HEK293T (cell line): ENCODE measurements around the gene CAB39L.

Source experiments
- CTCF ChIA-PET: fragments of 350-600 bp; formaldehyde crosslinking; extraction: SDS; loops from one replicate; lab custom pipeline; 2021; ENCODE audit warnings: antibody characterized with exemption, inconsistent platforms; lab: Yijun Ruan, JAX
- POLR2A ChIA-PET: fragments of 350-600 bp; formaldehyde crosslinking; extraction: SDS; loops from one replicate; lab custom pipeline; 2020; ENCODE audit warnings: antibody characterized with exemption, inconsistent platforms; lab: Yijun Ruan, JAX
- DNase-seq: peaks from one replicate; pipeline ENCODE4 v3.0.0; 2012; ENCODE audit warnings: mixed read lengths; ENCODE audit errors: extremely low spot score
- ARNT ChIP-seq: fragments of 450-650 bp; IDR thresholded peaks from 2 replicates; pipeline ENCODE4 v1.6.1; 2017; ENCODE audit warnings: mild to moderate bottlenecking
- BHLHE40 ChIP-seq: fragments of 450-650 bp; IDR thresholded peaks from 2 replicates; pipeline ENCODE4 v1.6.1; 2016; ENCODE audit warnings: mild to moderate bottlenecking, moderate library complexity, borderline replicate concordance
- CTBP1 ChIP-seq: fragments of 450-650 bp; IDR thresholded peaks from 2 replicates; pipeline ENCODE4 v1.6.1; 2016; ENCODE audit warnings: borderline replicate concordance
- ELF4 ChIP-seq: fragments of 450-650 bp; IDR thresholded peaks from 2 replicates; pipeline ENCODE4 v1.6.1; 2017; ENCODE audit warnings: antibody characterized with exemption
- FOXA1 ChIP-seq: fragments of 450-650 bp; IDR thresholded peaks from 2 replicates; pipeline ENCODE4 v1.6.1; 2016; ENCODE audit warnings: mild to moderate bottlenecking
- FOXK2 ChIP-seq: fragments of 450-650 bp; IDR thresholded peaks from 2 replicates; pipeline ENCODE4 v1.6.1; 2016; ENCODE audit warnings: mild to moderate bottlenecking
- FOXM1 ChIP-seq: fragments of 450-650 bp; IDR thresholded peaks from 2 replicates; pipeline ENCODE4 v1.6.1; 2017; ENCODE audit warnings: mild to moderate bottlenecking, borderline replicate concordance
- HDGF ChIP-seq: fragments of 450-650 bp; IDR thresholded peaks from 2 replicates; pipeline ENCODE4 v1.6.1; 2017; ENCODE audit warnings: antibody characterized with exemption, borderline replicate concordance
- L3MBTL2 ChIP-seq: fragments of 450-650 bp; conservative IDR thresholded peaks from 2 replicates; pipeline ENCODE4 v1.6.1; 2016; ENCODE audit warnings: mild to moderate bottlenecking
- LEF1 ChIP-seq: fragments of 450-650 bp; IDR thresholded peaks from 2 replicates; pipeline ENCODE4 v1.6.1; 2017; ENCODE audit warnings: mild to moderate bottlenecking, borderline replicate concordance
- NFRKB ChIP-seq: fragments of 450-650 bp; IDR thresholded peaks from 2 replicates; pipeline ENCODE4 v1.6.1; 2016; ENCODE audit warnings: mild to moderate bottlenecking, moderate library complexity
- SP1 ChIP-seq: fragments of 450-650 bp; IDR thresholded peaks from 2 replicates; pipeline ENCODE4 v1.6.1; 2017
- SUZ12 ChIP-seq: fragments of 450-650 bp; IDR thresholded peaks from 2 replicates; pipeline ENCODE4 v1.6.1; 2016; ENCODE audit warnings: mild to moderate bottlenecking
- TARDBP ChIP-seq: fragments of 450-650 bp; IDR thresholded peaks from 2 replicates; pipeline ENCODE4 v1.6.1; 2016
- ZNF384 ChIP-seq: fragments of 450-650 bp; IDR thresholded peaks from 2 replicates; pipeline ENCODE4 v1.6.1; 2016
- TF ChIP-seq, protein P1 (sequence below): fragments of 450-650 bp; IDR thresholded peaks from 2 replicates; pipeline ENCODE4 v1.6.1; 2016

CAB39L gene

DNA sequence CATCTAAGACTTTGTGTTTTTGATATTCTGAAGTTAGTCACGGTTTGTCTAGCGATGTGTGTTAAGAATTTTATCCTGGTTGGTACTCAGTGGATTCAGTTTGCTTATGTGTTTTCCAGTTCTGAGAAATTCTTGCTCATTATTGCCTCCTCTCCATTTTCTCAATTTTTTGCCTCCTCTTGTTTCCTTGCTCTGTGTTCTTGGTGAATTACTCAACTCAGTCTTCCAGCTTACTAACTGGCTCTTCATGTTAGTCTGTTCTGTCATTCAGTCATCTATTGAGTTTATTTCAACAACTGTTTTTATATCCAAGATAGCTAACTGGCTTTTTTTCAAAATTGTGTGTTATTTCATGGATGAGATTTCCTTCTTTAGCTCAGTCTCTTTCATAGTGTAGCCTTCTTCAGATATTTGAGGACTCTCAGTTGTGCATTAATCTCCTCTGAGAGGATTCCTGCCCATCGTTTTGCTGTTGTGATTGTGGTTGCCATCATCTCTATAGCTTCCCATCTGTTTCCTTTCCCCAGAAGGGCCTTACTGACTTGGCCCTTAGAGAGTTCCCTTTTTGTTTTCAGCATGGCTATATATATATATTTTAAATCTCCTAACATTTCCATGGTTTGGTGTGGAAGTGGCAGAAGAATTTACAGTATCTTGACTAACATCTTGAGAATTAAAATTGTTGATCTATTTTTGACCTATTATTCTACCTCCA, 6.4 kb upstream of the CAB39L start:
- CTCF ChIA-PET: no interaction called here
- no peak for DNase-seq
- TF ChIP-seq LEF1 (no peak), FOXA1 (no peak), CTBP1 (no peak), ZNF384 (no peak), TARDBP (no peak), ARNT (no peak), NFRKB (no peak), FOXM1 (no peak), L3MBTL2 (no peak), FOXK2 (no peak), HDGF (no peak), SP1 (no peak), SUZ12 (no peak), BHLHE40 (no peak), ELF4 (no peak)
- TF ChIP-seq, protein P1, sequence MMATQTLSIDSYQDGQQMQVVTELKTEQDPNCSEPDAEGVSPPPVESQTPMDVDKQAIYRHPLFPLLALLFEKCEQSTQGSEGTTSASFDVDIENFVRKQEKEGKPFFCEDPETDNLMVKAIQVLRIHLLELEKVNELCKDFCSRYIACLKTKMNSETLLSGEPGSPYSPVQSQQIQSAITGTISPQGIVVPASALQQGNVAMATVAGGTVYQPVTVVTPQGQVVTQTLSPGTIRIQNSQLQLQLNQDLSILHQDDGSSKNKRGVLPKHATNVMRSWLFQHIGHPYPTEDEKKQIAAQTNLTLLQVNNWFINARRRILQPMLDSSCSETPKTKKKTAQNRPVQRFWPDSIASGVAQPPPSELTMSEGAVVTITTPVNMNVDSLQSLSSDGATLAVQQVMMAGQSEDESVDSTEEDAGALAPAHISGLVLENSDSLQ: no peak
- POLR2A ChIA-PET: no interaction called here

DNA sequence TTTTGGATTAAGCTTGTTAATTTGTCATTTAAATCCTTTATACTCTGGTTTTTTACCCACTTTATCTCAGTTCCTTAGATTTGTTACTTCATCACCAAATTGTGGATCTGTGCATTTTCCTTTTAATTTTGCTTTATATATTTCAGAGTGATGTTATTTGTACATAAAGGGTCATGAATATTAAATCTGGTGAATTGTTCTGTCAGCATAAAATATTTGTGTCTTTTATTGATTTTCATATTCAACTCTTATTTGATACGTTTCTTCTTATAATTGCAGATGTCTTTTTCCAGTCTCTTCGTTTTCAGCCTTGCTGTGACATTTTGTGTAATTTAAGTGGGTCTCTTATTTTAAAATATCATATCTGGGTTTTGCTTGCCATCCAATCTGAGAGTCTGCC, 4.9 kb upstream of the CAB39L start:
- TF ChIP-seq FOXA1: no peak
- no peak for TF ChIP-seq TARDBP
- no peak for TF ChIP-seq BHLHE40
- TF ChIP-seq, protein P1: no peak
- TF ChIP-seq FOXM1: no peak
- TF ChIP-seq NFRKB: no peak
- no peak for TF ChIP-seq HDGF
- no peak for TF ChIP-seq L3MBTL2
- no peak for TF ChIP-seq SUZ12
- no peak for TF ChIP-seq ELF4
- no peak for TF ChIP-seq ZNF384
- no peak for TF ChIP-seq ARNT
- TF ChIP-seq SP1: no peak
- no peak for TF ChIP-seq LEF1
- TF ChIP-seq FOXK2: no peak
- no peak for TF ChIP-seq CTBP1
- ChIA-PET POLR2A (no interaction called here), CTCF (interaction anchor here (0.6 kb wide), 1 partner anchor 469 kb away, joined by 3 read pairs; no protein-coding TSS in a partner anchor)
- DNase-seq: no peak

DNA sequence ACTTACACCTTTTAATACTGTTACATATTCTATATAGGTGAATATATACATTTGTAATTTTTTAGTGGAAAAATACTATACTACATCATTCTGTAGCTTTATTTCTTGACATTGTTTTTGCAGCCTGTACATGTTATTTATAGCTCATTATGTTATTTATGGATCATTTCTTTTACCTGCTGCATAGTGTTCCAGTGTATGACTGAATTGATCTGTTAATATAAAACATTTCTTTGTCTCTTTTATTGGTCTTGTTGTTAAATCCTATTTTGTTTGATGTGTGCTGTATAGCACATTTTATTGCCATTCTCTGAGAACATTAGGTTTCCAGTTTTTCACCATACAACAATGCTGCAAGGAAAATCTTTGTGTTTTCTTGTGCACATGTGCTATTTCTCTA, 2.6 kb upstream of the CAB39L start:
- ChIA-PET CTCF (interaction anchor here (0.9 kb wide), 1 partner anchor 70 kb away, joined by 4 read pairs; no protein-coding TSS in a partner anchor), POLR2A (no interaction called here)
- TF ChIP-seq BHLHE40: no peak
- no peak for TF ChIP-seq HDGF
- TF ChIP-seq TARDBP: no peak
- TF ChIP-seq ARNT: no peak
- no peak for TF ChIP-seq SP1
- no peak for TF ChIP-seq FOXK2
- TF ChIP-seq CTBP1: no peak

DNA sequence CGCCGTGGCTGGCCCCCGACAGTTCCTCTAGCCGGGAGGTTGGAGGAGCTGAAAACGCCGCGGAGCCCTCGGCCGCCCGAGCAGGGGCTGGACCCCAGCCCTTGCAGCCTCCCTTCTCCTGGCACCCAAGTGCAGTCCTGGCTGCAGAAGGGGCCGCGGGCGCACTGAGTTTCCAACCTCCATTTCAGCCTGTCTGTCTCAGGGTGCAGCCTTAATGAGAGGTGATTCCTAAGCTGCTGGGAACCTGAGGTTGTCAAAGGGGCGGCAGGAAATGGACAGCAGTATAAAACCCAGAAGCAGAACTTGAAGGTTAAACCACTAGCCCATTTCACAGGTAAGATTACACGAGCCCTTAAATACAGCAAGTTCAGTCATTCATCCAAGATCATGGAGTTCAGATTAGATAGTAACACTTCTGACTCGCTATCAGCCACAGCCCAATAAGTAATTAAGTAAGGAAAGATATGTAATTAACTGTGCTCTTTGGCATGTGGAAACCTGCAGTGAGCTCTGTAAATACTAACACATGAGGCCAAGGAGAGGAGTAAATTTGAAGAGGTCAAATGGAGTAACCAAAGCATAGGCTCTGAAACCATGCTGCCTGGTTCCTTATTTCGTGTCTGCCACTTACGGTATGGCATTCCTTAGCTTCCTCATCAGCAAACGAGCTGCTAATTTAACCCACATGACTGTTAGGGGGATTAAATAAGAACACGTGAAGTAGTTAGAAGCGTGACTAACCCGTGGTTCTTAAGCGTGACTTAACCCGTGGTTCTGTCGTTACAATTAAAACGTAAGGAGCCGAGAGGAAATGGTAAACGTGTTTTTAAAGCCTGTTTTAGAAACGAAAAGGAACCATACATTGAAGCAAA, 896 bp upstream of the CAB39L start:
- ChIA-PET POLR2A (interaction anchor here (0.6 to 1.6 kb wide), 7 partner anchors 9 to 348 kb away, joined by 3 to 4 read pairs (median 3); partner anchors contain the start of genes KPNA3 and PHF11), CTCF (interaction anchor here (0.9 kb wide), 1 partner anchor 627 kb away, joined by 3 read pairs; no protein-coding TSS in a partner anchor)
- TF ChIP-seq TARDBP: no peak
- TF ChIP-seq HDGF: no peak
- TF ChIP-seq, protein P1: no peak
- peak; percentile 61 for TF ChIP-seq L3MBTL2
- peak; percentile 11 for DNase-seq

More for the DNA sequence above, 2.6 kb upstream of the CAB39L start:
- DNase-seq: no peak

DNA sequence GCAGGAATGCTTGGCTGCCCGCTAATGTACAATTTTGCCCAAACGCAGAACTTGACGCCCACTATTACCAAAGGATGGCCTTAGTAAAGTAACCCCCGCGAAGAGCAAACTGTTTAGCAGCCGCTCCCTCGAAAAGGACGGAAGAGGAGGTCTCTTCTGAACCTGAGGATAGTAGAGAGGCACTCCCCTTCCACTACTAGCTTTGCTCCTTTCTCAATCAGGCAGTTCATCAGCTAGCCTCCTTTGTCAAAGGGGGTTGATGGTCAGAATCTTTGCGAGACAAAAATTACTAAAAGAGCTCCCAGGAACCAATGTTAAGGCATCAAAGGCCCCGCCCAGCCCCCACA, 534 bp downstream of the CAB39L start:
- DNase-seq: peak; percentile 6
- TF ChIP-seq LEF1: no peak
- no peak for TF ChIP-seq SUZ12
- no peak for TF ChIP-seq TARDBP
- TF ChIP-seq, protein P1: no peak
- no peak for TF ChIP-seq ZNF384
- no peak for TF ChIP-seq CTBP1
- TF ChIP-seq BHLHE40: no peak
- no peak for TF ChIP-seq FOXM1
- CTCF ChIA-PET: interaction anchor here (0.7 kb wide), 1 partner anchor 400 kb away, joined by 3 read pairs; no protein-coding TSS in a partner anchor
- POLR2A ChIA-PET: interaction anchor here (1.0 to 1.4 kb wide), 4 partner anchors 15 to 124 kb away, joined by 3 to 5 read pairs (median 4); no protein-coding TSS in a partner anchor
